ENCODE measurements around the gene C11orf52.
A peak's percentile ranks its signal among the peaks of the same experiment; 100 is the strongest.

Gene C11orf52

DNA sequence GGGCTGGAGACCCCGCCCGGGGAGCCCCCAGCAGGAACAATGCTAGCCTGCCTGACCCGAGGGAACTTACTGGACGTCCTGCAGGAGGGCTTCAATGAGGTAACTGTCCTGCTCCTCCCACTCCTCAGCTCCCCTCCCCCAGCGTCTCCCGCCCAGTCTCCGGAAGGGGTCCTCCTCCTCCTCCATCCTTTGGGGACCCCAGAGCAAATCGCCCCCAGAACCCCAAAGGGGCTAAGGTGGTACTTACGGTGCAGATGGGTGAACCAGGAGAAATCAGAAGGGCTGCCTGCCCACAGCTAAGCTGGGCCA is 18.7 kb downstream of the C11orf52 start:
- no peaks in the 10 kb centered on the region for H3K9me3 ChIP-seq (ENCODE audit: control insufficient read depth in 2 of 2, low read length in 2 of 2)
- H3K9ac ChIP-seq (ENCODE audit: low read depth in 1 of 2, low read length in 2 of 2), result peak overlapping the region; percentile 32 to 69
- H3K27me3 ChIP-seq (ENCODE audit: control insufficient read depth in 2 of 2, insufficient read depth in 2 of 2, low read length in 2 of 2), result no peaks in the 10 kb centered on the region
- H3K4me1 ChIP-seq (ENCODE audit: control insufficient read depth in 2 of 2, insufficient read depth in 2 of 2, low read length in 2 of 2), result peaks cover 2 to 15% of the 10 kb centered on the region in 2 donors
- H3K27ac ChIP-seq (ENCODE audit: low read depth in 2 of 2, low read length in 2 of 2), result peak overlapping the region in 1 of 2 donors; percentile 43
- H3K4me3 ChIP-seq (ENCODE audit: low read length in 2 of 2), result peak overlapping the region; percentile 76 to 79
- H3K36me3 ChIP-seq (ENCODE audit: control insufficient read depth in 2 of 2, insufficient read depth in 2 of 2, low read length in 2 of 2), result no peaks in the 10 kb centered on the region

DNA sequence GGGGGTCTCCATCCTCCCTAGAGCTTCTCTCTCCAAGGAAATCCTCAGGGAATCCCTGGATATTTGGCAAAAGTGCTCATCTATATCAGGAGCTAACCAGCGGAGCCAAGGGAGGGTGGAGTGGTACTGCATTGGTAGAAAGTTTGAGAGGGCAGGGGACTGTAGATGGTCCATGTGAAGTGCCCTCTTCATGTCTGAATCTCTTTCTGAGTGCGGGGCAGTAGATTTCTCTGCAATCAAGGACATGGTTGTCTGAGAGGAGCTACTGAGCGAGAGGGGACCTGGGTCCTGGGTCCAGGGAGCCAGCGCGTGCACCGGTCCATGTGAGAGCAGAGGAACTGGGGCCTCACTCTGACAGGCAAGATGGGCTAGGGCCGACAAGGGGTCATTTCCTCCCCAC is 19.1 kb downstream of the C11orf52 start:
- Histone ChIP-seq H3K9me3 (ENCODE audit: control insufficient read depth in 2 of 2, low read length in 2 of 2) (no peaks in the 10 kb centered on the region), H3K27me3 (ENCODE audit: control insufficient read depth in 2 of 2, insufficient read depth in 2 of 2, low read length in 2 of 2) (no peaks in the 10 kb centered on the region), H3K36me3 (ENCODE audit: control insufficient read depth in 2 of 2, insufficient read depth in 2 of 2, low read length in 2 of 2) (no peaks in the 10 kb centered on the region), H3K4me1 (ENCODE audit: control insufficient read depth in 2 of 2, insufficient read depth in 2 of 2, low read length in 2 of 2) (peaks cover 2 to 15% of the 10 kb centered on the region in 2 donors), H3K4me3 (ENCODE audit: low read length in 2 of 2) (peak overlapping the region; percentile 76 to 79), H3K27ac (ENCODE audit: low read depth in 2 of 2, low read length in 2 of 2) (no peak overlapping the region), H3K9ac (ENCODE audit: low read depth in 1 of 2, low read length in 2 of 2) (no peak overlapping the region)

DNA sequence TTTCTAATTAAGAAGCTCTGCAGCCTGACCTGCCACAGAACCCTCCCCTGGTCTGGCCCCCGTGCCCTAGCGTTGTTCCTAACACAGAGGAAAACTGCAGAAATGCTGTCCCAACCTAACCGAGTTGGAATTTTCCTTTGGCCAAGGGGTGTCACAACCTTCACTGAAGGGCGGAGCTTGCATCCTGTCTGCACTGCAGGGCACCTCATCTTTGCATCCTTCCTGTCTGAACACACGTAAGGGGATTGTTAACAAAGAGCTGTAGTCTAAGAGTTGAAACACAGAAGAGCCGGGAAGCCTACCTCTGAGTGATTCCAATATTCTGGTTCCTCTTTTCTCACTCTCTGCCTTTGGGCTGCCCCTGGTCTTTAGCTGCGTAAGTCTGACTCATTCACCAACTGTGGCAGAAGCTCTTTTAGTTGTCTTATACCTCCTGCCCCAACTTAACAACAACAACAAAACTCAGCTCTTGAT is 20.0 kb downstream of the C11orf52 start:
- Histone ChIP-seq H3K9me3 (ENCODE audit: control insufficient read depth in 2 of 2, low read length in 2 of 2) (no peaks in the 10 kb centered on the region), H3K27me3 (ENCODE audit: control insufficient read depth in 2 of 2, insufficient read depth in 2 of 2, low read length in 2 of 2) (no peaks in the 10 kb centered on the region), H3K4me3 (ENCODE audit: low read length in 2 of 2) (peak overlapping the region in 1 of 2 donors; percentile 46), H3K36me3 (ENCODE audit: control insufficient read depth in 2 of 2, insufficient read depth in 2 of 2, low read length in 2 of 2) (no peaks in the 10 kb centered on the region), H3K9ac (ENCODE audit: low read depth in 1 of 2, low read length in 2 of 2) (no peak overlapping the region), H3K4me1 (ENCODE audit: control insufficient read depth in 2 of 2, insufficient read depth in 2 of 2, low read length in 2 of 2) (peaks cover 2 to 15% of the 10 kb centered on the region in 2 donors), H3K27ac (ENCODE audit: low read depth in 2 of 2, low read length in 2 of 2) (peak overlapping the region in 1 of 2 donors; percentile 17)

DNA sequence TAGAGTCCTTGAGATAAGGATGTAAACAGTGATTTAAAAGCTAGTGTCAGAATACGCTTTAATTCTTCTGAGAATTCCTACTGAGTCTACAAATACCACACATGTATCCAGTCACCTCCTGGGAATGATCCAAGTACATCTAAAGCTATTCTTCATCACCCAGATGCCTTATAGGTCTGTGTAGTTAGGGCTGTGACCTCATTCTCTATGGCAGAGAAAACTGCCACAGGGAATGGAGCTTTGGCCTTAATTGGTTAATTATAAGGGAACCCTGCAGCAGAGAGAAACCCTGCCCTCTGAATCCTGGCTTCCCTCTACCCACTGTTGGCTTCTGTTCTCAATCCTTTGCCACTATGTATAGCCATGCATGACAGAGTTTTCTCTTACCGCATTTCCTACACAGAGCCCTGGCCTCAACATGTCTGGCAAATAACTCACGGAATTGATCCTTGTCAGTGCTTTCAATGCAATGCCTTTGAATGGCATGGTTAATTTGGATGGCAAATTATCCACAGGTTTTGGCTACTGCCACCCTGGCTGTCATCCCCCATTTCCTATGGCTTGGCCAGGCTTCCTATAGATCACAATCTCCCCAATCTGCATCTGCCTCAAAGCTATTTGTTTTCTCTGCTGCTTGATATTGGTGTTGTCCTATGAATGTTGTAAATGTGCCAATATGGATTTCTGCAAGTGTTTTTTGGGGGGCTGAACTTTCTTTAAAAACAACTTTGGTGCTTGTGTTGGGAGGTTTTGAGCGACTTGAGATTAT is 21.3 kb downstream of the C11orf52 start:
- Histone ChIP-seq H3K27me3 (ENCODE audit: control insufficient read depth in 2 of 2, insufficient read depth in 2 of 2, low read length in 2 of 2) (no peaks in the 10 kb centered on the region), H3K9me3 (ENCODE audit: control insufficient read depth in 2 of 2, low read length in 2 of 2) (no peaks in the 10 kb centered on the region), H3K4me1 (ENCODE audit: control insufficient read depth in 2 of 2, insufficient read depth in 2 of 2, low read length in 2 of 2) (peaks cover 2 to 15% of the 10 kb centered on the region in 2 donors), H3K36me3 (ENCODE audit: control insufficient read depth in 2 of 2, insufficient read depth in 2 of 2, low read length in 2 of 2) (no peaks in the 10 kb centered on the region), H3K27ac (ENCODE audit: low read depth in 2 of 2, low read length in 2 of 2) (no peak overlapping the region), H3K4me3 (ENCODE audit: low read length in 2 of 2) (no peak overlapping the region), H3K9ac (ENCODE audit: low read depth in 1 of 2, low read length in 2 of 2) (no peak overlapping the region)

DNA sequence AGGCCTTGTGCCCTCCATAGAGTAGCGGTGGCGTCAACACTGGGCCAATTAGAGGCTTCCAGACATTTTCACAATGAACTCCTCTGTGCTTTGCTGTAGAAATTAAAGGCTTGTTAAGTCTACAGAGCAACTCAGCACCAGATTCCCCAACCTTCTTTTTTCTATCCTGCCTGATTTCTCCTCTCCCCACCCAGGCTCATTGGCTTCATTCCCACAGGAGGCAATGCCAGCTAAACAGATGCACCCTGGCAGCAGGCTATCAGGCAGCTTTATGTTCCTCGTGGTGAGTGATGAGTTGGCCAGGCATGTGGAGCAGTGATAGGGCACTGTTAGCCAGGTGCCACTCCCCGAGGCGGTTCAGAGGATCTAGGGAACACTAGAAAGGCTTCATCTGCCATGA is 23.2 kb downstream of the C11orf52 start:
- Histone ChIP-seq H3K27me3 (ENCODE audit: control insufficient read depth in 2 of 2, insufficient read depth in 2 of 2, low read length in 2 of 2) (no peaks in the 10 kb centered on the region), H3K4me1 (ENCODE audit: control insufficient read depth in 2 of 2, insufficient read depth in 2 of 2, low read length in 2 of 2) (peaks cover 2 to 5% of the 10 kb centered on the region in 2 donors), H3K9ac (ENCODE audit: low read depth in 1 of 2, low read length in 2 of 2) (no peak overlapping the region), H3K4me3 (ENCODE audit: low read length in 2 of 2) (no peak overlapping the region), H3K27ac (ENCODE audit: low read depth in 2 of 2, low read length in 2 of 2) (no peak overlapping the region), H3K36me3 (ENCODE audit: control insufficient read depth in 2 of 2, insufficient read depth in 2 of 2, low read length in 2 of 2) (no peaks in the 10 kb centered on the region), H3K9me3 (ENCODE audit: control insufficient read depth in 2 of 2, low read length in 2 of 2) (no peaks in the 10 kb centered on the region)

DNA sequence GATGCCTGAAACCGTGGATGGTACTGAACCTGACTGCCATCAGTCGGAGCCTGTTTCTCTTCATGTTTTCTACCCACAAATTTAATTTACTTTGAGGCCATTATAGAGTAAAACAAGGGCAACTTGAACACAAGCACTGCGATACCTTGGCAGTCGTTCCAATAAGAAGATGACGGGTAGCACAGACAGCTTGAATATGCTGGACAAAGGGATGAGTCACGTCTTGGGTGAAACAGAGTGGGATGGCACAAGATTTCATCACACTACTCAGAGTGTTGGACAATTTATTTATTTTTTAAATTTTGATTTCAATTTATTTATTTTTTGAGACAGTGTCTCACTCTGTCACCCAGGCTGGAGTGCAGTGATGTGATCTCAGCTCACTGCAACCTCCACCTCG is 24.1 kb downstream of the C11orf52 start:
- Histone ChIP-seq H3K9ac (ENCODE audit: low read depth in 1 of 2, low read length in 2 of 2) (no peak overlapping the region), H3K27me3 (ENCODE audit: control insufficient read depth in 2 of 2, insufficient read depth in 2 of 2, low read length in 2 of 2) (no peaks in the 10 kb centered on the region), H3K27ac (ENCODE audit: low read depth in 2 of 2, low read length in 2 of 2) (no peak overlapping the region), H3K4me1 (ENCODE audit: control insufficient read depth in 2 of 2, insufficient read depth in 2 of 2, low read length in 2 of 2) (peaks cover 0 to 5% of the 10 kb centered on the region in 2 donors), H3K4me3 (ENCODE audit: low read length in 2 of 2) (no peak overlapping the region), H3K36me3 (ENCODE audit: control insufficient read depth in 2 of 2, insufficient read depth in 2 of 2, low read length in 2 of 2) (no peaks in the 10 kb centered on the region), H3K9me3 (ENCODE audit: control insufficient read depth in 2 of 2, low read length in 2 of 2) (no peaks in the 10 kb centered on the region)

DNA sequence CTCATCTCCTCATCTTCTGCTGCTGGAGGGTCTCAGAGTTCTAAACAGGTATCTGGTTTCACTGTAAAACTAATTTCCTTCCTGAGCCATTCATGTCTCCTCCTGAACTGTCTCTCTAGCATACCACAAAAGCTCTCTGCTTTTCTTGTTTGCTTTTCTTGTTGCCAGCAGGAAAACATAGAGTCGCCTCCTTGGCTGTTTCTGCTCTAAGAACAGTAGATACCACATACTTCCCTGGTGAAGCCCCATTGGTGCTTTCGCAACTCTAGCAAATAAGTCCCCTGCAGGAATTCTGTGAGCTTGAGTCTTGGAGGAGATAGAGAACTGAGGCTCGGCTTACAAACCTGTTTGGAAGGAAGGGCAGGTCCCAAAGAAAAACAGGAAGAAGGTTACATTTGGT is 25.4 kb downstream of the C11orf52 start:
- Histone ChIP-seq H3K27me3 (ENCODE audit: control insufficient read depth in 2 of 2, insufficient read depth in 2 of 2, low read length in 2 of 2) (no peaks in the 10 kb centered on the region), H3K36me3 (ENCODE audit: control insufficient read depth in 2 of 2, insufficient read depth in 2 of 2, low read length in 2 of 2) (no peaks in the 10 kb centered on the region), H3K4me1 (ENCODE audit: control insufficient read depth in 2 of 2, insufficient read depth in 2 of 2, low read length in 2 of 2) (no peaks in the 10 kb centered on the region), H3K9me3 (ENCODE audit: control insufficient read depth in 2 of 2, low read length in 2 of 2) (no peaks in the 10 kb centered on the region), H3K4me3 (ENCODE audit: low read length in 2 of 2) (no peak overlapping the region), H3K27ac (ENCODE audit: low read depth in 2 of 2, low read length in 2 of 2) (no peak overlapping the region), H3K9ac (ENCODE audit: low read depth in 1 of 2, low read length in 2 of 2) (no peak overlapping the region)

DNA sequence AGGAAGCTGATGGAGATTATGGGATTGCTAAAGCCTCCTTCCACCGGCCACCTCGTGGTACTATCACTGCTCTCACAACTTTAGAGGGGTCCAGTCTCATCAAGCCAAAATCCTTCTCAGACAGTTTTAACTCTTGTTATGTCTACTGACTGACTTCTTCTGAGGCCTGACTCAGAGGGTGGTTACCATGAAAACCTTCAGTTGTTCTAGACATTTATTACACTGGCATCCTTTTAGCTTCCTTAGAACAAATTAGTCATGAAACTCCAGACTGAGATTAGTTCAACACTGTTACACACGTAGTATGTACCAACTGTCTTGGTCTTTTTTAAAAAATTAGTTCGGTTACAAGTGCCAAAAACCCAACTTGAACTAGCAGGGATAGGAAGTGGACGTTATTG is 25.9 kb downstream of the C11orf52 start:
- Histone ChIP-seq H3K27me3 (ENCODE audit: control insufficient read depth in 2 of 2, insufficient read depth in 2 of 2, low read length in 2 of 2) (no peaks in the 10 kb centered on the region), H3K27ac (ENCODE audit: low read depth in 2 of 2, low read length in 2 of 2) (no peak overlapping the region), H3K9ac (ENCODE audit: low read depth in 1 of 2, low read length in 2 of 2) (no peak overlapping the region), H3K4me3 (ENCODE audit: low read length in 2 of 2) (no peak overlapping the region), H3K4me1 (ENCODE audit: control insufficient read depth in 2 of 2, insufficient read depth in 2 of 2, low read length in 2 of 2) (no peaks in the 10 kb centered on the region), H3K9me3 (ENCODE audit: control insufficient read depth in 2 of 2, low read length in 2 of 2) (no peaks in the 10 kb centered on the region), H3K36me3 (ENCODE audit: control insufficient read depth in 2 of 2, insufficient read depth in 2 of 2, low read length in 2 of 2) (no peaks in the 10 kb centered on the region)

DNA sequence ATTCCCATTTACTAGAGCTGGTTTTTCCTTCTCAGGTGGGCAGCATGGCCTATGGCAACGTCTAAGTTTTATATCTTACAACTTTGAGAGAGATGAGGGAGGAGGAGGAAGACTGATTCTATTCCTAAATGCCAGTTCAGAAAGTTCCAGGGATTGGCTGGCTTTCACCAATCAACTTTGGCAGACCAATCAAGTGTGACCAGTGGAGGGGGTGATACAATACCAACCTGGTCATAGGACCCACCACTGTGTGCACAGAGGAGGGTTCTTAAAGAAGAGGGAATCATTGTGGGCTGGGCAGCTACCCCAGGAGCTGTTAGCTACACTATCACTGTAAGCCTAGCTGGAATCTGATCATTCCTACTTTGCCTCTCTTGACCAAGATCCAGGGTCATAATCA is 26.5 kb downstream of the C11orf52 start:
- Histone ChIP-seq H3K9me3 (ENCODE audit: control insufficient read depth in 2 of 2, low read length in 2 of 2) (no peaks in the 10 kb centered on the region), H3K4me3 (ENCODE audit: low read length in 2 of 2) (no peak overlapping the region), H3K27ac (ENCODE audit: low read depth in 2 of 2, low read length in 2 of 2) (peak overlapping the region in 1 of 2 donors; percentile 6), H3K36me3 (ENCODE audit: control insufficient read depth in 2 of 2, insufficient read depth in 2 of 2, low read length in 2 of 2) (no peaks in the 10 kb centered on the region), H3K4me1 (ENCODE audit: control insufficient read depth in 2 of 2, insufficient read depth in 2 of 2, low read length in 2 of 2) (no peaks in the 10 kb centered on the region), H3K27me3 (ENCODE audit: control insufficient read depth in 2 of 2, insufficient read depth in 2 of 2, low read length in 2 of 2) (no peaks in the 10 kb centered on the region), H3K9ac (ENCODE audit: low read depth in 1 of 2, low read length in 2 of 2) (no peak overlapping the region)

DNA sequence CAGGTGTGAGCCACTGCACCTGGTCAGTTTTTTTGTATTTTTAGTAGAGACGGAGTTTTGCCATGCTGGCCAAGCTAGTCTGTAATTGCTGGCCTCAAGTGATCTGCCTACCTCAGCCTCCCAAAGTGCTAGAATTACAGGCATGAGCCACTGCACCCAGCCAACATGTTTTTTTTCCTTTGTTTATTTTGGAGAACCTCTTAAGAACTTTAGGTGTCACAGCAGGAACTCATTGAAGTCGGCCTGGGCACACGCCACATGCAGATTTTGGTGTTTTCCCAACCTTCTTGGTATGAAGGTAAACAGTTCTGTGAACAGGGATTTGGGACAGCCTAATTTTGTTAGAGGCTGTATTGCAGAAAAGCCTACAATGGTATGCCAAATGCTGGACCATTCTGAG is 27.8 kb downstream of the C11orf52 start:
- Histone ChIP-seq H3K4me1 (ENCODE audit: control insufficient read depth in 2 of 2, insufficient read depth in 2 of 2, low read length in 2 of 2) (no peaks in the 10 kb centered on the region), H3K4me3 (ENCODE audit: low read length in 2 of 2) (no peak overlapping the region), H3K36me3 (ENCODE audit: control insufficient read depth in 2 of 2, insufficient read depth in 2 of 2, low read length in 2 of 2) (no peaks in the 10 kb centered on the region), H3K9me3 (ENCODE audit: control insufficient read depth in 2 of 2, low read length in 2 of 2) (no peaks in the 10 kb centered on the region), H3K27ac (ENCODE audit: low read depth in 2 of 2, low read length in 2 of 2) (no peak overlapping the region), H3K27me3 (ENCODE audit: control insufficient read depth in 2 of 2, insufficient read depth in 2 of 2, low read length in 2 of 2) (no peaks in the 10 kb centered on the region), H3K9ac (ENCODE audit: low read depth in 1 of 2, low read length in 2 of 2) (no peak overlapping the region)

All from mucosa of rectum (tissue), 2 donors.